ENCODE results near the gene OR2A12.

OR2A12 gene

DNA sequence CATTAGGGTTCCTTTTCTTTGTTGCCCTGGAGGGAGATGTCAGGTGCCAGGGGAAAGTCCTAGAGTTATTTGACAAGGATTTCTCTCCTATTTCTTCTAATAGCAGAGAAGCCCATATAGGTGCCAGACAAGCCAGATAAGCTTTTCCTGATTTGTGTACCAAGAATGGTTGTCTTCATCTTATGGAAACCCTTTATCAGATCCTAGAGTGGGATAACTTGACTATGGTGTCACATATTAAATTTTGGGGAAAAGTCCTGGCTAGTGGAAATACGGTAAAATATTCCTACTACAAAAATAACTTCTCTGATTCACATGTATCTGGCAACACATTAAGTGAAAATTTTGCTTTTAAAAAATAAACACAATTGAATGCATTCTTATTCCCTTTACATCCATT is 1.2 kb downstream of the OR2A12 start:
- Histone ChIP-seq H3K36me3 (ENCODE audit: low read depth) (no peaks in the 10 kb centered on the region), H3K27me3 (ENCODE audit: insufficient read depth, poor library complexity, severe bottlenecking) (no peaks in the 10 kb centered on the region), H3K9me3 (ENCODE audit: severe bottlenecking) (no peaks in the 10 kb centered on the region), H3K4me3 (ENCODE audit: severe bottlenecking) (no peak overlapping the region), H3K27ac (ENCODE audit: poor library complexity, severe bottlenecking) (no peak overlapping the region), H3K4me1 (ENCODE audit: insufficient read depth, poor library complexity, severe bottlenecking) (no peaks in the 10 kb centered on the region)
- DNase-seq (ENCODE audit: low spot score) (no peak), ATAC-seq (ENCODE audit: low read depth) (no peak)
- TF ChIP-seq, protein P1, sequence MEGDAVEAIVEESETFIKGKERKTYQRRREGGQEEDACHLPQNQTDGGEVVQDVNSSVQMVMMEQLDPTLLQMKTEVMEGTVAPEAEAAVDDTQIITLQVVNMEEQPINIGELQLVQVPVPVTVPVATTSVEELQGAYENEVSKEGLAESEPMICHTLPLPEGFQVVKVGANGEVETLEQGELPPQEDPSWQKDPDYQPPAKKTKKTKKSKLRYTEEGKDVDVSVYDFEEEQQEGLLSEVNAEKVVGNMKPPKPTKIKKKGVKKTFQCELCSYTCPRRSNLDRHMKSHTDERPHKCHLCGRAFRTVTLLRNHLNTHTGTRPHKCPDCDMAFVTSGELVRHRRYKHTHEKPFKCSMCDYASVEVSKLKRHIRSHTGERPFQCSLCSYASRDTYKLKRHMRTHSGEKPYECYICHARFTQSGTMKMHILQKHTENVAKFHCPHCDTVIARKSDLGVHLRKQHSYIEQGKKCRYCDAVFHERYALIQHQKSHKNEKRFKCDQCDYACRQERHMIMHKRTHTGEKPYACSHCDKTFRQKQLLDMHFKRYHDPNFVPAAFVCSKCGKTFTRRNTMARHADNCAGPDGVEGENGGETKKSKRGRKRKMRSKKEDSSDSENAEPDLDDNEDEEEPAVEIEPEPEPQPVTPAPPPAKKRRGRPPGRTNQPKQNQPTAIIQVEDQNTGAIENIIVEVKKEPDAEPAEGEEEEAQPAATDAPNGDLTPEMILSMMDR (IDR thresholded peaks at IDR 0.05; ENCODE audit: poor library complexity, severe bottlenecking): no peak

GRCh38 chr7:144090667-144091066 is 4.6 kb downstream of the OR2A12 start:
- H3K27me3 ChIP-seq (ENCODE audit: insufficient read depth, poor library complexity, severe bottlenecking): no peaks in the 10 kb centered on the region
- TF ChIP-seq, protein P1 (IDR thresholded peaks at IDR 0.05; ENCODE audit: poor library complexity, severe bottlenecking): no peak
- H3K9me3 ChIP-seq (ENCODE audit: severe bottlenecking): no peaks in the 10 kb centered on the region
- H3K27ac ChIP-seq (ENCODE audit: poor library complexity, severe bottlenecking): no peak overlapping the region
- no peaks in the 10 kb centered on the region for H3K36me3 ChIP-seq (ENCODE audit: low read depth)
- ATAC-seq (ENCODE audit: low read depth) (no peak), DNase-seq (ENCODE audit: low spot score) (no peak)
- H3K4me3 ChIP-seq (ENCODE audit: severe bottlenecking): no peak overlapping the region
- H3K4me1 ChIP-seq (ENCODE audit: insufficient read depth, poor library complexity, severe bottlenecking): no peaks in the 10 kb centered on the region

- ATAC-seq (ENCODE audit: low read depth) (no peak), DNase-seq (ENCODE audit: low spot score) (no peak)
- TF ChIP-seq, protein P1 (IDR thresholded peaks at IDR 0.05; ENCODE audit: poor library complexity, severe bottlenecking): no peak
- no peak overlapping the region for H3K4me3 ChIP-seq (ENCODE audit: severe bottlenecking)
- H3K36me3 ChIP-seq (ENCODE audit: low read depth): no peaks in the 10 kb centered on the region
- H3K4me1 ChIP-seq (ENCODE audit: insufficient read depth, poor library complexity, severe bottlenecking): no peaks in the 10 kb centered on the region
- no peak overlapping the region for H3K27ac ChIP-seq (ENCODE audit: poor library complexity, severe bottlenecking)
- H3K9me3 ChIP-seq (ENCODE audit: severe bottlenecking): no peaks in the 10 kb centered on the region
- peaks cover 5% of the 10 kb centered on the region for H3K27me3 ChIP-seq (ENCODE audit: insufficient read depth, poor library complexity, severe bottlenecking)
Observed at GRCh38 chr7:144098776-144099175, 12.7 kb downstream of the OR2A12 start.

DNA sequence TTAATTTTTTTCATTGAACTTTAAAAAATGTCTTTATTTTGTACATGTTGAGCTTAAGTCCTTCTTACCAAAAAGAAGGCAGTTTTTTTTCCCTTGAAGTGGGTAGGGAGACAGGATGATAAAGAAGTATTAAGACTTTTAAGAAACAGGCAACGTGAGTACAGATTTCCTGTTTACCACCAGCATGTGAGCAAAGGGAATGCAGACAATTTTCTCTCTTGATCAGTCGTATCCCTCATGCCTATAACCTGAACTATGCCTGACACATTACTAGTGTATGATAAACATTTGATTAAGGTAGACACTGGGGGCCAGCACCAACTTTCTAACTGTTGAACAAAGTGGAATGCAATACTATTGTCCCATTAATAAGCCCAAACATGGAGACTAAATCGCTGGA is 14.5 kb downstream of the OR2A12 start:
- ATAC-seq (ENCODE audit: low read depth): no peak
- Histone ChIP-seq H3K4me3 (ENCODE audit: severe bottlenecking) (no peak overlapping the region), H3K36me3 (ENCODE audit: low read depth) (no peaks in the 10 kb centered on the region), H3K9me3 (ENCODE audit: severe bottlenecking) (no peaks in the 10 kb centered on the region), H3K27ac (ENCODE audit: poor library complexity, severe bottlenecking) (no peak overlapping the region), H3K27me3 (ENCODE audit: insufficient read depth, poor library complexity, severe bottlenecking) (peaks cover 5% of the 10 kb centered on the region), H3K4me1 (ENCODE audit: insufficient read depth, poor library complexity, severe bottlenecking) (no peaks in the 10 kb centered on the region)
- TF ChIP-seq, protein P1 (IDR thresholded peaks at IDR 0.05; ENCODE audit: poor library complexity, severe bottlenecking): no peak
- DNase-seq (ENCODE audit: low spot score): no peak

DNA sequence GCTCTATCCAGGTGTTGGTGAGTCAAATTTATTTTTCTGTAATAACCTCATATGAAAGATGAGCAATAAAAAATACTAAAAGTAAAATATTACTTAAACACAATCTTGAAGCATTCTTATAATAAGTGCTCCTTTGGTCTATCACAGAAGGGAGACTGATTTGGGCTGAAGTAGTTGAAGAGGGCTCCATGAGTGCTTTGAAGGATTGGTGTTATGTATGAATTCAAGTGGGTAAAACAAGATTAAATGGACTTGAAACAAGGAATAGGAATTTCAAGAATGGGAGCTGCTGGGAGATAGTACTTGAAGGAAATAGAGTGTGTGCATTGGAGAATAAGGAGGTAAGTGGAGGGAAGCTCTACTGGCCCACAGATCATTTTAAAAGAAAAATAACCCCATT is 16.0 kb downstream of the OR2A12 start:
- Histone ChIP-seq H3K27me3 (ENCODE audit: insufficient read depth, poor library complexity, severe bottlenecking) (peaks cover 9% of the 10 kb centered on the region), H3K4me3 (ENCODE audit: severe bottlenecking) (no peak overlapping the region), H3K36me3 (ENCODE audit: low read depth) (no peaks in the 10 kb centered on the region), H3K27ac (ENCODE audit: poor library complexity, severe bottlenecking) (no peak overlapping the region), H3K4me1 (ENCODE audit: insufficient read depth, poor library complexity, severe bottlenecking) (no peaks in the 10 kb centered on the region), H3K9me3 (ENCODE audit: severe bottlenecking) (no peaks in the 10 kb centered on the region)
- no peak for ATAC-seq (ENCODE audit: low read depth)
- DNase-seq (ENCODE audit: low spot score): no peak
- TF ChIP-seq, protein P1 (IDR thresholded peaks at IDR 0.05; ENCODE audit: poor library complexity, severe bottlenecking): no peak

All from RWPE2 (cell line).